GM06990 (cell line): ENCODE measurements around the gene KCNMB2.

Experiments used
- DNase-seq: peaks from one replicate; pipeline ENCODE4 v3.0.0-alpha.2; 2011; ENCODE audit not compliant: insufficient read length; ENCODE audit errors: extremely low read depth
- H3K27me3 ChIP-seq: replicated peaks from 2 replicates; pipeline ENCODE4 v1.6.0; 2011; ENCODE audit warnings: low read length; ENCODE audit not compliant: control insufficient read depth, insufficient read depth
- H3K36me3 ChIP-seq: 2 replicates; pipeline ENCODE4 v1.5.1; 2011; ENCODE audit warnings: low read length; ENCODE audit not compliant: control insufficient read depth, insufficient read depth
- H3K4me3 ChIP-seq: replicated peaks from 2 replicates; pipeline ENCODE4 v1.5.1; 2011; ENCODE audit warnings: low read depth, mild to moderate bottlenecking, control low read depth, low read length
- CTCF ChIP-seq: IDR thresholded peaks from 2 replicates; pipeline ENCODE4 v1.5.1; 2011; ENCODE audit warnings: low read length, control low read depth, mild to moderate bottlenecking, inconsistent platforms; ENCODE audit not compliant: insufficient read depth, poor library complexity, severe bottlenecking

The KCNMB2 gene

GRCh38 chr3:178584722-178585380 is 48.6 kb downstream of the KCNMB2 start:
- Histone ChIP-seq H3K4me3 (no peak overlapping the region), H3K36me3 (no peaks in the 10 kb centered on the region), H3K27me3 (no peaks in the 10 kb centered on the region)
- DNase-seq = no peak
- no peak for TF ChIP-seq CTCF

- no peak for DNase-seq
- H3K36me3 ChIP-seq = no peaks in the 10 kb centered on the region
- H3K27me3 ChIP-seq = no peaks in the 10 kb centered on the region
- TF ChIP-seq CTCF = no peak
- H3K4me3 ChIP-seq = no peak overlapping the region
These were observed 49.2 kb downstream of the KCNMB2 start for GRCh38 chr3:178585454-178585853.

GRCh38 chr3:178586076-178586475 is 49.8 kb downstream of the KCNMB2 start:
- Histone ChIP-seq H3K27me3 (no peaks in the 10 kb centered on the region), H3K4me3 (no peak overlapping the region), H3K36me3 (no peaks in the 10 kb centered on the region)
- no peak for DNase-seq
- TF ChIP-seq CTCF = no peak

- DNase-seq = no peak
- TF ChIP-seq CTCF = no peak
- no peak overlapping the region for H3K4me3 ChIP-seq
These were observed 52.4 kb downstream of the KCNMB2 start for GRCh38 chr3:178588628-178589027.

GRCh38 chr3:178593786-178594185 is 57.5 kb downstream of the KCNMB2 start:
- no peak for TF ChIP-seq CTCF
- no peak for DNase-seq
- H3K27me3 ChIP-seq = no peaks in the 10 kb centered on the region

More at GRCh38 chr3:178588628-178589027, 52.4 kb downstream of the KCNMB2 start:
- Histone ChIP-seq H3K36me3 (no peaks in the 10 kb centered on the region), H3K27me3 (no peaks in the 10 kb centered on the region)

GRCh38 chr3:178597371-178597770 is 61.1 kb downstream of the KCNMB2 start:
- Histone ChIP-seq H3K4me3 (no peak overlapping the region), H3K27me3 (no peaks in the 10 kb centered on the region), H3K36me3 (no peaks in the 10 kb centered on the region)
- no peak for DNase-seq
- no peak for TF ChIP-seq CTCF

More at GRCh38 chr3:178593786-178594185, 57.5 kb downstream of the KCNMB2 start:
- Histone ChIP-seq H3K36me3 (no peaks in the 10 kb centered on the region), H3K4me3 (no peak overlapping the region)
